ENCODE measurements around the gene BCAS4.

DNA sequence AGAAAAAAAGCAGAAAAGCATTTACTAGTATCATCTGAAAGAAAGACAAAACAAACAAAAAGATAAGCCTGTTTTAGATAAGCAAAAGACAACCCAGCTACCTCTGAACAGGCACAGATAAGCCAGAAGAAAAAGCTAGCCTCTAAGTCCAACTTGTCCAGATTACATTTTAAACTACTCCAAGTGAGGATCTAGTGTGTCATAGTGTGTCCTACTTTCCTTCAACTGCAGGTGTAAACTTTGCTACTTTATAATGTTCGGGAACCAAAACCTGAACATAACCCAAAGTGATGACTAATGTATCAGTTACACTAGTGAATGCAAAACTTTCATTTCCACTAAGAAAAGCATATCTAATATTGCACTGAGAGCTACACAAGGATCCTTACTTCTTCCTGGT lies 116.9 kb downstream of the BCAS4 start:
- TF ChIP-seq, protein P1, sequence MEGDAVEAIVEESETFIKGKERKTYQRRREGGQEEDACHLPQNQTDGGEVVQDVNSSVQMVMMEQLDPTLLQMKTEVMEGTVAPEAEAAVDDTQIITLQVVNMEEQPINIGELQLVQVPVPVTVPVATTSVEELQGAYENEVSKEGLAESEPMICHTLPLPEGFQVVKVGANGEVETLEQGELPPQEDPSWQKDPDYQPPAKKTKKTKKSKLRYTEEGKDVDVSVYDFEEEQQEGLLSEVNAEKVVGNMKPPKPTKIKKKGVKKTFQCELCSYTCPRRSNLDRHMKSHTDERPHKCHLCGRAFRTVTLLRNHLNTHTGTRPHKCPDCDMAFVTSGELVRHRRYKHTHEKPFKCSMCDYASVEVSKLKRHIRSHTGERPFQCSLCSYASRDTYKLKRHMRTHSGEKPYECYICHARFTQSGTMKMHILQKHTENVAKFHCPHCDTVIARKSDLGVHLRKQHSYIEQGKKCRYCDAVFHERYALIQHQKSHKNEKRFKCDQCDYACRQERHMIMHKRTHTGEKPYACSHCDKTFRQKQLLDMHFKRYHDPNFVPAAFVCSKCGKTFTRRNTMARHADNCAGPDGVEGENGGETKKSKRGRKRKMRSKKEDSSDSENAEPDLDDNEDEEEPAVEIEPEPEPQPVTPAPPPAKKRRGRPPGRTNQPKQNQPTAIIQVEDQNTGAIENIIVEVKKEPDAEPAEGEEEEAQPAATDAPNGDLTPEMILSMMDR (IDR thresholded peaks at IDR 0.05): no peak
- TF ChIP-seq POLR2A (IDR thresholded peaks at IDR 0.05): no peak

Measured in right lobe of liver (tissue), 4 donors.